K562 (cell line): ENCODE results near the gene CRYBA4. TPM values are rescaled to one million over a fixed set of nuclear protein-coding genes. Genes with fewer than 3 reads are reported as not detected.
A peak's percentile ranks its signal among the peaks of the same experiment; 100 is the strongest.

Experiments
- ATAC-seq: fragments of 200-7000 bp; cut with Tn5 transposase; 3 replicates; pipeline ENCODE4 v1.9.1; 2020; ENCODE audit warnings: moderate library complexity
- BruUV-seq: library from RNA; stranded (reverse); fragments of 400-500 nt; replicated peaks from 2 replicates; lab custom pipeline; 2021; lab: Mats Ljungman, UMichigan
- CTCF ChIA-PET: fragments of 300-600 bp; formaldehyde crosslinking; extraction: SDS; loops from one replicate; lab custom pipeline; 2021; ENCODE audit warnings: low intra/inter-chr PET ratio; lab: Yijun Ruan, JAX
- POLR2A ChIA-PET: fragments of 300-600, 350-650 bp; sonication (Branson Sonifier 250); formaldehyde crosslinking; extraction: SDS; loops from one replicate; lab custom pipeline; 2021; ENCODE audit warnings: antibody characterized with exemption, inconsistent platforms; lab: Yijun Ruan, JAX
- DNase-seq, 4 experiments: peaks; one replicate each; pipeline versions ENCODE4 v3.0.0 to v3.0.0-alpha.2; 2011 to 2018; ENCODE audit warnings: low spot score in 3 of 4, mixed read lengths in 3 of 4; ENCODE audit errors: extremely low read depth in 1 of 4
- FAIRE-seq: peaks from 2 replicates; lab custom pipeline; 2011; peaks lifted over from hg19 to GRCh38; lab: Jason Lieb, UNC
- H2AFZ ChIP-seq: 2 replicates; pipeline ENCODE4 v1.6.0; 2011; ENCODE audit warnings: low read depth, low read length, control low read depth, inconsistent platforms
- H3K27ac ChIP-seq: fragments of 200-600 bp; 3 replicates; pipeline ENCODE4 v1.8.0; 2011; ENCODE audit warnings: low read depth, mild to moderate bottlenecking, control low read depth, inconsistent platforms, low read length, moderate library complexity, mixed read lengths; ENCODE audit errors: extremely low read depth
- H3K27me3 ChIP-seq, 2 experiments: fragments of 300-600 bp in 1 of 2; 2 replicates in 1 of 2; 3 replicates in 1 of 2; pipeline versions ENCODE4 v1.6.0 to v1.8.0; 2011; ENCODE audit warnings: inconsistent platforms in 2 of 2, low read length in 2 of 2, mild to moderate bottlenecking in 1 of 2, mixed read lengths in 1 of 2, moderate library complexity in 1 of 2; ENCODE audit not compliant: control insufficient read depth in 2 of 2, insufficient read depth in 2 of 2
- H3K36me3 ChIP-seq: fragments of 300-600 bp; 3 replicates; pipeline ENCODE4 v1.8.0; 2011; ENCODE audit warnings: mild to moderate bottlenecking, low read length, inconsistent platforms; ENCODE audit not compliant: control insufficient read depth, insufficient read depth
- H3K4me1 ChIP-seq, 2 experiments: fragments of 200-600 bp in 1 of 2; replicated peaks in 1 of 2; 2 replicates in 1 of 2; 3 replicates in 1 of 2; pipeline versions ENCODE4 v1.5.1 to v1.8.0; 2011; ENCODE audit warnings: inconsistent platforms in 2 of 2, low read length in 2 of 2, mild to moderate bottlenecking in 1 of 2, mixed read lengths in 1 of 2, moderate library complexity in 1 of 2; ENCODE audit not compliant: control insufficient read depth in 2 of 2, insufficient read depth in 2 of 2
- H3K4me2 ChIP-seq: 2 replicates; pipeline ENCODE4 v1.6.1; 2011; ENCODE audit warnings: low read length, control low read depth, inconsistent platforms, mixed read lengths; ENCODE audit not compliant: insufficient read depth
- H3K4me3 ChIP-seq: fragments of 200-600 bp; sonication (generic), shearing (Covaris generic); 2 replicates; pipeline ENCODE4 v1.5.1; 2016; ENCODE audit warnings: control low read depth, inconsistent platforms
- H3K79me2 ChIP-seq: fragments of 200-600 bp; 3 replicates; pipeline ENCODE4 v1.8.0; 2011; ENCODE audit warnings: low read length, inconsistent platforms; ENCODE audit not compliant: control insufficient read depth, insufficient read depth
- H3K9ac ChIP-seq, 2 experiments: 2 replicates each; pipeline versions ENCODE4 v1.6.0 to v1.6.1; 2011; ENCODE audit warnings: low read depth in 2 of 2, low read length in 2 of 2, control low read depth in 1 of 2, inconsistent platforms in 1 of 2, mild to moderate bottlenecking in 1 of 2, mixed read lengths in 1 of 2; ENCODE audit not compliant: insufficient read depth in 1 of 2
- H3K9me1 ChIP-seq: one replicate; pipeline ENCODE4 v1.6.0; 2011; ENCODE audit warnings: inconsistent platforms, mild to moderate bottlenecking, low read length, moderate library complexity; ENCODE audit not compliant: control insufficient read depth, insufficient read depth
- H3K9me3 ChIP-seq: replicated peaks from 2 replicates; pipeline ENCODE4 v1.5.1; 2011; ENCODE audit warnings: low read depth, low read length, inconsistent platforms; ENCODE audit not compliant: control insufficient read depth, insufficient read depth
- H4K20me1 ChIP-seq: replicated peaks from 2 replicates; pipeline ENCODE4 v1.6.1; 2011; ENCODE audit warnings: low read length, inconsistent platforms, mixed read lengths; ENCODE audit not compliant: control insufficient read depth, insufficient read depth
- CEBPB ChIP-seq: fragments of 450-650 bp; IDR thresholded peaks from 2 replicates; pipeline ENCODE4 v1.6.1; 2016; ENCODE audit warnings: missing genetic modification characterization, missing compliant biosample characterization
- ETV5 ChIP-seq: sonication (generic); formaldehyde crosslinking; IDR thresholded peaks from 2 replicates; pipeline ENCODE4 v1.4.0; 2020; ENCODE audit warnings: low read depth, mild to moderate bottlenecking, missing genetic modification reagents
- SPI1 ChIP-seq: IDR thresholded peaks from 2 replicates; pipeline ENCODE4 v1.6.1; 2011; ENCODE audit warnings: low read depth, low read length, control low read depth, borderline replicate concordance
- ZNF23 ChIP-seq: fragments of 250-450 bp; sonication (Bioruptor Pico); IDR thresholded peaks from 2 replicates; pipeline ENCODE4 v1.4.0; 2020; ENCODE audit warnings: mild to moderate bottlenecking
- ZNF512 ChIP-seq: IDR thresholded peaks from 2 replicates; pipeline ENCODE4 v1.6.1; 2016; ENCODE audit warnings: missing genetic modification characterization, missing compliant biosample characterization
- WGBS: fragments of 100-300 bp; shearing (Covaris generic); methylation state at CpG from one replicate; pipeline ENCODE4 v1.1.6; 2016; ENCODE audit warnings: low coverage, mixed read lengths; ENCODE audit not compliant: insufficient coverage; ENCODE audit errors: missing lambda C conversion rate; 5-methylcytosine and 5-hydroxymethylcytosine counted together
- in situ Hi-C: fragments of 300-500 bp; cut with MboI; formaldehyde crosslinking; loops from 4 replicates; pipeline ENCODE4 v1.15.0; 2018; ENCODE audit warnings: inconsistent platforms, mixed read lengths
- intact Hi-C: fragments of 100-400 bp; cut with micrococcal nuclease; formaldehyde crosslinking; loops from 2 replicates; pipeline ENCODE4 v1.14.2; 2022
- polyA plus RNA-seq, 8 experiments: library from polyadenylated mRNA; depleted of rRNA in 4 of 8; stranded (reverse) in 5 of 8; unstranded in 3 of 8; fragments of >200 nt; fragmentation: Nextera tagmentation in 2 of 8; fragmentation: Illumina TruSeq in 1 of 8; extraction: Ambion mirVana in 2 of 8; extraction: Trizol in 1 of 8; gene quantifications; 2 replicates each; pipeline versions ENCODE4 v1.2.1 to v1.2.3, GENCODE V29; 2011 to 2014; ENCODE audit warnings: inconsistent platforms in 1 of 8, missing spikeins in 1 of 8
- total RNA-seq, 7 experiments: library from RNA; depleted of rRNA in 6 of 7; stranded (reverse); fragments of >200 nt in 6 of 7; fragmentation: Illumina TruSeq in 2 of 7; extraction: Trizol in 2 of 7; gene quantifications; 2 replicates each; pipeline versions ENCODE4 v1.2.1 to v1.2.3, GENCODE V29; 2011 to 2021; ENCODE audit warnings: low replicate concordance in 1 of 7
- TF ChIP-seq, protein P1 (sequence below): fragments of 250-450 bp; sonication (Bioruptor Pico); IDR thresholded peaks from 2 replicates; pipeline ENCODE4 v1.6.1; 2021; ENCODE audit warnings: mild to moderate bottlenecking
- TF ChIP-seq, protein P2 (sequence below), 3 experiments: fragments of 200-800 bp in 1 of 3; fragments of 250-450 bp in 1 of 3; fragments of 450-650 bp in 1 of 3; sonication (Bioruptor Pico) in 1 of 3; sonication (Bioruptor generic) in 1 of 3; formaldehyde crosslinking in 1 of 3; IDR thresholded peaks; 2 replicates each; pipeline versions ENCODE4 v1.6.1 to v1.8.0; 2016 to 2022; ENCODE audit warnings: mild to moderate bottlenecking in 2 of 3, missing genetic modification characterization in 2 of 3, missing compliant biosample characterization in 1 of 3, moderate library complexity in 1 of 3

Gene CRYBA4
- total and polyA plus RNA-seq, 9 of the 15 experiments (the other 6 are each of a cell fraction or from before 2014, with no cell fraction given), result 0.59 to 3.3 (median 1.6) TPM

DNA sequence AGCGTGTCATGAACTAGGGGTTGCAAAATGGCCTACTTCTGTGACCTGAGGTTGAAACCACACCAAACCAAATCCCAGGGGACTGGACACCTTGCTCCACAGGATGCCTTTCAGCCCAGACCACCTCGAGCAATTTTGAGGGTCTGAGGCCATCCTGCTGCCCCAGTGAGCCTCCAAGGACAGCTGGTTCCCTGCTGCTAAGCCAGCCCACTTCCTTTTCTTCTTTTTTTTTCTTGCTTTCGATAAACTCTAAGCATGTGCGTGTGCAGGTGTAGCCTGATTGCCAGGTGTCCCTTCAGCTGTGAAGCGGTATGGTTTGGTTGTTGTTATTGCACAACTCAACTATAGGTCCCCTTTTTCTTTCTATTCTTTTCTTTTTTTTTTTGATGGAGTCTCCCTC, 6.6 kb upstream of the CRYBA4 start:
- FAIRE-seq (no peak), ATAC-seq (no peak), DNase-seq (no peak)
- no peaks in the 10 kb centered on the region for H3K9me3 ChIP-seq
- no peak for TF ChIP-seq ZNF23 (CRISPR knock-in tag)
- TF ChIP-seq CEBPB, result 0 out of 2 replicates have a peak, but pooled peaks have one; percentile 8
- no peak overlapping the region for H3K4me3 ChIP-seq
- BruUV-seq, result no TSS peak
- intact Hi-C loops, result no loop called here
- 93% methylated on average over 1 of the region's 5 CpGs for WGBS
- H3K79me2 ChIP-seq, result no peaks in the 10 kb centered on the region
- H3K27me3 ChIP-seq, result no peaks in the 10 kb centered on the region
- in situ Hi-C loops, result no loop called here
- no peak overlapping the region for H3K9ac ChIP-seq
- peaks cover 35 to 43% of the 10 kb centered on the region in 2 experiments for H3K4me1 ChIP-seq
- no peaks in the 10 kb centered on the region for H4K20me1 ChIP-seq
- CTCF ChIA-PET, result no interaction called here
- H3K4me2 ChIP-seq, result no peak overlapping the region
- no peaks in the 10 kb centered on the region for H3K36me3 ChIP-seq
- H3K9me1 ChIP-seq, result no peaks in the 10 kb centered on the region
- POLR2A ChIA-PET, result no interaction called here
- no peak overlapping the region for H3K27ac ChIP-seq
- H2AFZ ChIP-seq, result no peak overlapping the region

DNA sequence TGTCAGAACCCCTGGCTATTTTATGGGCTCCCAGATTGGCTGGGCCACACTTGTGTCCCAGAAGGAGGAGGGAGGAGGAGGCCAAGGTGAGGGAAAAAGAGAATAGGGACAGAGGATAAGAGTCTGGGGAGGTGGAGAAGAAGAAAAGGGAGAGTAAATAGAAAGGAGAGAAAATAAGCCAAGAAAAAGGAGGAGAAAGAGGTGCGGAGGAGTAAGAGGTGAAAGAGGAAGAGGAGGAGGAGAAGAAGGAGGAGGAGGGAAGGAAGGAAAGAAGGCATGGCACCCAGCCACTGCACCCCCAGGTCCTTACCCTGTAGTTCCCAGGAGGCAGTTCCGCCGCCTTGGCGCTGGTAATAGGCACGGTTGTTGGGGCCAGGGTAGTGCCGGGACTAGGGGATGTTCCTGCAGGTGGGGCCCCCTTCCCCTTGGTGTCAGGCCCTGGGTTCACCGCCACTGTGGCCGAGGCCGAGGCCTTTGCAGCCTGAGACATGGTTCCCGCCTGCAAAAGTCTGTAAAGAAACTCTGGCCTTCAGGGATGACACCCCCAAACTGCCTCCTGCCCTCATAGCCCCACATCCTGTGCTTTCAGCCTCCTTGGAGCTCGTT, 5.8 kb upstream of the CRYBA4 start:
- FAIRE-seq (no peak), DNase-seq (no peak), ATAC-seq (no peak)
- in situ Hi-C loops (no loop called here), intact Hi-C loops (no loop called here)
- BruUV-seq, result no TSS peak
- H2AFZ ChIP-seq, result peak overlapping the region; percentile 46
- no peaks in the 10 kb centered on the region for H3K9me1 ChIP-seq
- WGBS, result 74% methylated on average over 5 of the region's 11 CpGs
- H3K4me1 ChIP-seq, result peaks cover 37 to 39% of the 10 kb centered on the region in 2 experiments
- H3K27ac ChIP-seq, result no peak overlapping the region
- no peaks in the 10 kb centered on the region for H3K79me2 ChIP-seq
- H3K36me3 ChIP-seq, result no peaks in the 10 kb centered on the region
- CTCF ChIA-PET, result no interaction called here
- TF ChIP-seq, protein P1, sequence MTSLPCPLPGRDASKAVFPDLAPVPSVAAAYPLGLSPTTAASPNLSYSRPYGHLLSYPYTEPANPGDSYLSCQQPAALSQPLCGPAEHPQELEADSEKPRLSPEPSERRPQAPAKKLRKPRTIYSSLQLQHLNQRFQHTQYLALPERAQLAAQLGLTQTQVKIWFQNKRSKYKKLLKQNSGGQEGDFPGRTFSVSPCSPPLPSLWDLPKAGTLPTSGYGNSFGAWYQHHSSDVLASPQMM (CRISPR knock-in tag), result no peak
- no peak for TF ChIP-seq ETV5 (CRISPR knock-in tag)
- peak; percentile 31; the same call in 1 of the 2 replicates for TF ChIP-seq SPI1
- TF ChIP-seq ZNF512 (tag), result peak; percentile 59
- TF ChIP-seq, protein P2, sequence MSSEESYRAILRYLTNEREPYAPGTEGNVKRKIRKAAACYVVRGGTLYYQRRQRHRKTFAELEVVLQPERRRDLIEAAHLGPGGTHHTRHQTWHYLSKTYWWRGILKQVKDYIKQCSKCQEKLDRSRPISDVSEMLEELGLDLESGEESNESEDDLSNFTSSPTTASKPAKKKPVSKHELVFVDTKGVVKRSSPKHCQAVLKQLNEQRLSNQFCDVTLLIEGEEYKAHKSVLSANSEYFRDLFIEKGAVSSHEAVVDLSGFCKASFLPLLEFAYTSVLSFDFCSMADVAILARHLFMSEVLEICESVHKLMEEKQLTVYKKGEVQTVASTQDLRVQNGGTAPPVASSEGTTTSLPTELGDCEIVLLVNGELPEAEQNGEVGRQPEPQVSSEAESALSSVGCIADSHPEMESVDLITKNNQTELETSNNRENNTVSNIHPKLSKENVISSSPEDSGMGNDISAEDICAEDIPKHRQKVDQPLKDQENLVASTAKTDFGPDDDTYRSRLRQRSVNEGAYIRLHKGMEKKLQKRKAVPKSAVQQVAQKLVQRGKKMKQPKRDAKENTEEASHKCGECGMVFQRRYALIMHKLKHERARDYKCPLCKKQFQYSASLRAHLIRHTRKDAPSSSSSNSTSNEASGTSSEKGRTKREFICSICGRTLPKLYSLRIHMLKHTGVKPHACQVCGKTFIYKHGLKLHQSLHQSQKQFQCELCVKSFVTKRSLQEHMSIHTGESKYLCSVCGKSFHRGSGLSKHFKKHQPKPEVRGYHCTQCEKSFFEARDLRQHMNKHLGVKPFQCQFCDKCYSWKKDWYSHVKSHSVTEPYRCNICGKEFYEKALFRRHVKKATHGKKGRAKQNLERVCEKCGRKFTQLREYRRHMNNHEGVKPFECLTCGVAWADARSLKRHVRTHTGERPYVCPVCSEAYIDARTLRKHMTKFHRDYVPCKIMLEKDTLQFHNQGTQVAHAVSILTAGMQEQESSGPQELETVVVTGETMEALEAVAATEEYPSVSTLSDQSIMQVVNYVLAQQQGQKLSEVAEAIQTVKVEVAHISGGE (CRISPR knock-in tag; IDR thresholded peaks at IDR 0.05), result no peak
- H3K4me3 ChIP-seq, result no peak overlapping the region
- H3K9ac ChIP-seq, result peak overlapping the region in 1 of 2 experiments; percentile 79; a peak in 2 of 4 replicates
- POLR2A ChIA-PET, result interaction anchor here (1.2 kb wide), 1 partner anchor 19 kb away, joined by 3 read pairs; no protein-coding TSS in a partner anchor
- no peaks in the 10 kb centered on the region for H4K20me1 ChIP-seq
- no peaks in the 10 kb centered on the region for H3K27me3 ChIP-seq
- H3K9me3 ChIP-seq, result no peaks in the 10 kb centered on the region
- no peak overlapping the region for H3K4me2 ChIP-seq
